ENCODE measurements around the gene OR6F1. TPM values are rescaled to one million over a fixed set of nuclear protein-coding genes. Genes with fewer than 3 reads are reported as not detected.
"Not testable (repeated sequence)": the region's sequence is repeated elsewhere in the genome, so short reads cannot be mapped to it uniquely, and the experiment has no call there.

The OR6F1 gene
- total RNA-seq: not detected in 2 replicates

DNA sequence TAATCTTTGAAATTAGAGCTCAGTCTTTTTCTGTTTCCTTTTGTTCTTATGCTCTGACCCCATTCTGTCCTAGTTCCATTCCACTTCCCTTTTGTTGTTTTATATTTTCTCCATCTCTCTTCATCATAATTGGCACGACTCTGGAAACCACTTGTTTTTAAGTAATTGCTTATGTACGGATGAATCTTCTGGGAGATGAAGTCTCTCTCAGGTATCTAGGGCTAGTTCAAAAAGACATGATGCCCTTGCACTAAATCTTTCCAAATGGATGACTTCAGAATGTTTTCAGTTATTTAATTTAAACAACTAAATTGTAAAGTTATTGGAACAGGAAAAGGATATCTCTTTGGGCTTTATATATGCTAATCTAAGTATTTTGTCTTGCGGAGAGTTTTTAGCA lies at the start of gene OR6F1:
OR6F1 (minus strand) TSS at position 101 of the 400 bp plus-strand sequence. CDS start 3,891 bp downstream, outside the sequence.
- TF ChIP-seq, protein P1, sequence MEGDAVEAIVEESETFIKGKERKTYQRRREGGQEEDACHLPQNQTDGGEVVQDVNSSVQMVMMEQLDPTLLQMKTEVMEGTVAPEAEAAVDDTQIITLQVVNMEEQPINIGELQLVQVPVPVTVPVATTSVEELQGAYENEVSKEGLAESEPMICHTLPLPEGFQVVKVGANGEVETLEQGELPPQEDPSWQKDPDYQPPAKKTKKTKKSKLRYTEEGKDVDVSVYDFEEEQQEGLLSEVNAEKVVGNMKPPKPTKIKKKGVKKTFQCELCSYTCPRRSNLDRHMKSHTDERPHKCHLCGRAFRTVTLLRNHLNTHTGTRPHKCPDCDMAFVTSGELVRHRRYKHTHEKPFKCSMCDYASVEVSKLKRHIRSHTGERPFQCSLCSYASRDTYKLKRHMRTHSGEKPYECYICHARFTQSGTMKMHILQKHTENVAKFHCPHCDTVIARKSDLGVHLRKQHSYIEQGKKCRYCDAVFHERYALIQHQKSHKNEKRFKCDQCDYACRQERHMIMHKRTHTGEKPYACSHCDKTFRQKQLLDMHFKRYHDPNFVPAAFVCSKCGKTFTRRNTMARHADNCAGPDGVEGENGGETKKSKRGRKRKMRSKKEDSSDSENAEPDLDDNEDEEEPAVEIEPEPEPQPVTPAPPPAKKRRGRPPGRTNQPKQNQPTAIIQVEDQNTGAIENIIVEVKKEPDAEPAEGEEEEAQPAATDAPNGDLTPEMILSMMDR (IDR thresholded peaks at IDR 0.05; ENCODE audit: insufficient read depth, low read length, poor library complexity, severe bottlenecking): no peak
- H3K27me3 ChIP-seq (ENCODE audit: control insufficient read depth, insufficient read depth, low read length): no peaks in the 10 kb centered on the region
- no peak within 1 kb of the TSS for H3K4me3 ChIP-seq (ENCODE audit: low read depth, low read length)
- no peak for DNase-seq (ENCODE audit: low read depth)
- H3K36me3 ChIP-seq (ENCODE audit: control insufficient read depth, insufficient read depth, low read length): no peaks in the 10 kb centered on the region

DNA sequence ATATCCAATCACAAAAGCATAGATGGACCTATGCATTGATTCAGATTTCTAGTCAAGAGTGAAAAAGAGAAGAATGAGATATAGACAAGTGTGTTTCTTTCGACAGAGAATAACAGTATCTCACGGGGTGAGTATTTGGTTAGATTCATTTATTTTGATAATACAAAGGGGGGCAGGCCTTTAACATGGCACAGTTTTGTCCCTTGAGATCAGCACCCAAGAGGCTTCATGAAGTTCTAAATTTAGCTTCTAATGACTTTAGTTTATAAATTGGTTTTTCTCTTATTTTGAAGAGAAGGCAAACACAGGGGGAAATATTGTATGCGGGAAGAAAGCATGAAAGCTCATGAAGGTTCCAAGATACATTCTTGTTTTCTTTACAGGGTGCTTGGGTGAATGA lies 44.0 kb upstream of the OR6F1 start, which contains the start of gene OR1C1:
OR1C1 (minus strand) TSS at position 101 of the 400 bp plus-strand sequence. CDS start 2,150 bp downstream, outside the sequence.
- Histone ChIP-seq H3K4me3 (ENCODE audit: low read depth, low read length) (no peak within 1 kb of the TSS), H3K27me3 (ENCODE audit: control insufficient read depth, insufficient read depth, low read length) (no peaks in the 10 kb centered on the region), H3K36me3 (ENCODE audit: control insufficient read depth, insufficient read depth, low read length) (no peaks in the 10 kb centered on the region)
- DNase-seq (ENCODE audit: low read depth): no peak
- TF ChIP-seq, protein P1 (IDR thresholded peaks at IDR 0.05; ENCODE audit: insufficient read depth, low read length, poor library complexity, severe bottlenecking): no peak

DNA sequence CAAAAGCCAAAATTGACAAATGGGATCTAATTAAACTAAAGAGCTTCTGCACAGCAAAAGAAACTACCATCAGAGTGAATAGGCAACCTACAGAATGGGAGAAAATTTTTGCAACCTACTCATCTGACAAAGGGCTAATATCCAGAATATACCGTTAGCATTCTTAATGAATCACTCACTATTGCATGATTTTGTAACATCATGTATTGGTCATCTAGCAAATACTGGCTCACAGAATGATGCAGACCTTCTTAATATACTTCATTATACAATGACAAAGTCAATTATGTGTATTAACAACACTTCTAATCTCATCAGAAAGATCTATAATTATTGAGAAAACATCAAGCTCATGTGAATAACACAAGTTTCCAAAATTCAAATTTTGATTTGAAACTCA lies 37.9 kb upstream of the OR6F1 start:
- not testable (repeated sequence) for DNase-seq (ENCODE audit: low read depth); H3K36me3 ChIP-seq (ENCODE audit: control insufficient read depth, insufficient read depth, low read length); H3K4me3 ChIP-seq (ENCODE audit: low read depth, low read length); H3K27me3 ChIP-seq (ENCODE audit: control insufficient read depth, insufficient read depth, low read length)

DNA sequence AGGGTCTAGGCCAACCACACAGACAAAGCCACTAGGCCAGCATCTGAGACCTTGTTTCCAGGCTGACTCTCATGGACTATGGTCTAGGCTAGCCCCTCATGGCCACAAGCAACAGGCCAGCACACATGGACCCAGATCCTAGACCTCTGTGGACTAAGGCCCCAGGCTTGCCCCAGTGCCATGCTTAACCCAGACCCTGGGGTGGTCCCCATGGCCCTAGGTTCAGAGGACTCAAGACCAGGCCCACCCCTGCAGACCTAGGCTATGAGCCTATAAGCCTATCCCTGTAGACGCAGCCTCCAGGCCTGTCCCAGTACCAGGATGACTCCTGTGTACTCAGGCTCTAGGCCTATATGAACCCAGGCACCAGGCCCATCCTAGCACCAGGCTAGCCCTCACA lies 33.4 kb upstream of the OR6F1 start:
- Histone ChIP-seq H3K4me3 (ENCODE audit: low read depth, low read length) (no peak overlapping the region), H3K27me3 (ENCODE audit: control insufficient read depth, insufficient read depth, low read length) (no peaks in the 10 kb centered on the region), H3K36me3 (ENCODE audit: control insufficient read depth, insufficient read depth, low read length) (no peaks in the 10 kb centered on the region)
- no peak for DNase-seq (ENCODE audit: low read depth)
- TF ChIP-seq, protein P1 (IDR thresholded peaks at IDR 0.05; ENCODE audit: insufficient read depth, low read length, poor library complexity, severe bottlenecking): no peak

DNA sequence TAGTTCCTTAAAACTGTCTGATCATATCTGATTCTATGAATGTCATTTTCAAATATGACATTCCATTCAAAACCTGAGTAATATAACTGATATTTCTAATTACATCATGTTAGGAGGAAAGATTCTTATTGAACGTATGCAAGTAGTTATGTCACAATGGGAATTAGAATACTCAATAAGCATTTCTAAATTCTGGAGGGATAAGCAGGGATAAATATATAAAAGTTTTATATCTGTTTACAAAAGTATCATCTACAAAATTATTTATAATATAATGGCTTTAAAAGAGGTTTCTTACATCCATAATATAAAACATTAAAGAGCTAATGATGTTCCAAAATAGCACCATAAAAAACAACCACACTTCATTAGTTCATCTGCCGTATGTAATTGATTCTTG lies 31.6 kb upstream of the OR6F1 start, which contains the start of gene OR14A2:
OR14A2 (minus strand) TSS at position 101 of the 400 bp plus-strand sequence.
- DNase-seq (ENCODE audit: low read depth): no peak
- no peak within 1 kb of the TSS for H3K4me3 ChIP-seq (ENCODE audit: low read depth, low read length)
- H3K36me3 ChIP-seq (ENCODE audit: control insufficient read depth, insufficient read depth, low read length): no peaks in the 10 kb centered on the region
- TF ChIP-seq, protein P1 (IDR thresholded peaks at IDR 0.05; ENCODE audit: insufficient read depth, low read length, poor library complexity, severe bottlenecking): no peak
- H3K27me3 ChIP-seq (ENCODE audit: control insufficient read depth, insufficient read depth, low read length): no peaks in the 10 kb centered on the region

DNA sequence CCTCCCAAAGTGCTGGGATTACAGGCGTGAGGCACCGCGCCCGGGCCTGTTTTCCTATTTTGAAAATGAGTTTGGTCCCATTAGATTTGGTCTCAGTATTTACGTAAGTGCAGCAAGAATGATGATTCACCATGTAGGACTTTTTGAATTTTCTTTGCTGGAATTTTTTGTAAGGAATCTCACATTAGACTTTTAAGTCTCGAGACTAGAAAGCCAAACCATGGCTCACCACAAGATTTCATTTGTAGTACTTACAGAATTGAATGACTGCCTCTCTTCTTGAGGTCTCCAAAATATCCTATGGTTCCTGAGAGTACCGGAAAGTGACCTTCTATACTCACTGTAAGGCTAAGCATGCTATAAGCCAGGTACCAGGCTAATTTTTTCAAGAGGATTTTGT lies 31.2 kb upstream of the OR6F1 start:
- Histone ChIP-seq H3K4me3 (ENCODE audit: low read depth, low read length) (no peak overlapping the region), H3K36me3 (ENCODE audit: control insufficient read depth, insufficient read depth, low read length) (no peaks in the 10 kb centered on the region), H3K27me3 (ENCODE audit: control insufficient read depth, insufficient read depth, low read length) (no peaks in the 10 kb centered on the region)
- TF ChIP-seq, protein P1 (IDR thresholded peaks at IDR 0.05; ENCODE audit: insufficient read depth, low read length, poor library complexity, severe bottlenecking): no peak
- DNase-seq (ENCODE audit: low read depth): no peak

All from kidney epithelial cell (primary cell).